NCI-H2227 (cell line): Measurements from ENCODE around the gene ZNF772.

Experiments used
- DNase-seq: peaks from one replicate; lab custom pipeline; 2025; ENCODE audit not compliant: unreplicated experiment; lab: John Stamatoyannopoulos, UW

Gene ZNF772

DNA sequence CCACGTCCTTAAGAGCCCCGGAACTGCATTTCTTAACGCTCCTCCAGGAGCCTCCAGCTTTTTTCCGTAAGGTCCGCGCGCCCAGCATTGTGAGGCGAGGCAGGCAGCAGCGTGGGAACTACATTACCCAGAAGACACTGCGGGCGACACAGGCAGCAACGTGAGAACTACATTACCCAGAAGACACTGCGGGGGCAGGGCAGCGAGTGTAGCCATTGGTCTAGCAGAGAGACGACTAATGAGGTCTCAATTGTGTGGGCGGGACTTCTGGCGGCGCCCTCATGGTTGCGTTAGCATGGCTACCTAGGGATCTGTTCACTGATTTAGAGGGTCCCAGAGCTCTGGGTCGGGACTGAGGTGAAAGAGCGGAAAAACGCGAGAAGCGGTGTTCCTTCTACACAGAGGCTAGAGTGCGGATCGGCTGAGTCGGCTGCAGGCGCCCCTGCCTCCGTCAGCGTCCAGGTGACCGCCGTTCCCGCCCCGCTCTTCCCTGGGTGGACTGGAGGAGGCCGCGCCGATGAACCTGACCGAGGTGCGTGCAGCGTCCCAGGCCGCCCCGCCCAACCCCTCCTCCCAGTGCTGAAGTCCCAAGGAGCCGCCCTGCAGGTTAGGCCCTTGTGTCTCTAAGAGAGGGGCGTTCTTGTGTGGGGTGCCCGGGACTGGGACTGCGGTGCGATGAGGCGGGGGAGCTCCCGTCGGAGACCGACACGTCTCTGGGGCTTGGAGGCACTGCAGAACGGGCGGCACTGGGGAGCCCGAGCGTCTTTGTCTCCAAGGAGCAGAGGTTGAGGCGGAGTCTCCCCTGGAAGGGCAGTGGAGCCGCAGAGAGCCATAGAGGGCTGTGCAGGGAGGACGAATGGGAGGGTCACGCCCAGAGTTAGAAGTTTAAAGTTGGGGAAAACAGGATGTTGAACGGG lies 42.0 kb downstream of the ZNF772 start, which contains the start of gene ZNF749:
Gene ZNF749, plus strand, starts transcription at position 264 of the 917 bp plus-strand sequence. Its CDS starts 254 bp downstream, at position 518.
- peak; percentile 100 for DNase-seq

DNA sequence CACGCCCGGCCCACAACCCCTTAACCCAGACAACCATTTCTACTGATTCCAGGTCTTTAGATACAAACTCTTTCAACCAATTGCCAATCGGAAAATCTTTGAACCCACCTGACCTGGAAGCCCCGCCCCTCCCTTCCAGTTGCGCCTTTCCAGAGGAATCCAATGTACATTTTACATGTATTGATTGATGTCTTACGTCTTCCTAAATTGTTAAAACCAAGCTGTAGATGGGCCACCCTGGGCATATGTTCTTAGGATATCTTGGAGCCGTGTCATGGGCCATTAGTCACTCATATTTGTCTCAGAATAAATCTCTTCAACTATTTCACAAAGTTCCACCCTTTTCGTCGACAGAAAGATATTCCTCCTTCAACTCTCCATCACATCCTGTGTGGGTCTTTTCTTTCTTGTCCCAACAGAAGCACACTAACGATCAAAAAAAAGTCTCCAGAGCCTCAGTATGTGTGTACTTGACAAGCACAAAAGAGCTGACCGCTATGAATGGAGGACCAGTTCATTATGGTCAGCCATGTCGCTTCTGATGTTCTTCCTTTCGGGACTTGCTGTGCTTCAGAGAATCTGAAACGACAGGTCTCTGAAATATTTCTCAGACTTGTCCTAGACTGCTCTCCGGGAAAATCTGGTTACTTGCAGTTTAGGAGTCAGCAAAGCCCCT lies 42.8 kb downstream of the ZNF772 start:
- peak; percentile 40 for DNase-seq

DNA sequence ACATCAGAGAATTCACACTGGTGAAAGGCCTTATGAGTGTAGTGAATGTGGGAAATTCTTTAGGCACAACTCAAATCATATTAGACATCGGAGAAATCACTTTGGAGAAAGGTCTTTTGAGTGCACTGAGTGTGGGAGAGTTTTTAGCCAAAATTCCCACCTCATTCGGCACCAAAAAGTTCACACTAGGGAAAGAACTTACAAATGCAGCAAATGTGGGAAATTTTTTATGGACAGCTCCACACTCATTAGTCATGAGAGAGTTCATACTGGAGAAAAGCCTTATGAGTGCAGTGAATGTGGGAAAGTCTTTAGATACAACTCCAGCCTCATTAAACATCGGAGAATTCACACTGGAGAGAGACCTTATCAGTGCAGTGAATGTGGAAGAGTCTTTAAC lies 56.3 kb downstream of the ZNF772 start:
- no peak for DNase-seq

DNA sequence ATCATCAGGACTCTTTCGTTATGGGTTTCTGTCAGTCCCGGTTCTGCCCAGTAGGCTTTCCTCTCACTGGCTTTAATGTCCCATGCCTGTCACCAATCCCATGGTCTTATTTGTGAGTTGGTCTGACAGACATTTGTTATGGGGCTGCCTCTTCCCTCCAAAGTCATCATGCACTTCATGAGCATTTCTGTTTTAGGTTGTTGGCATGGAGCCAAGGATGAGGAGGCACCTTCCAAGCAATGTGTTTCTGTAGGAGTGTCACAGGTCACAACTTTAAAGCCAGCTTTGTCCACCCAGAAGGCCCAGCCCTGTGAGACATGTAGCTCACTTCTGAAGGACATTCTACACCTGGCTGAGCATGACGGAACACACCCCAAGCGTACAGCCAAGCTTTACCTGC lies 57.9 kb downstream of the ZNF772 start:
- DNase-seq, result no peak
